Ishikawa (cell line): ENCODE data around the gene DBN1.

Experiments used
- CEBPB ChIP-seq: IDR thresholded peaks from 2 replicates; pipeline ENCODE4 v1.6.1; 2012
- CREB1 ChIP-seq: IDR thresholded peaks from 2 replicates; pipeline ENCODE4 v1.6.1; 2012; ENCODE audit warnings: low read depth
- EGR1 ChIP-seq: IDR thresholded peaks from 2 replicates; pipeline ENCODE4 v1.6.1; 2012
- EP300 ChIP-seq: IDR thresholded peaks from 2 replicates; pipeline ENCODE4 v1.6.1; 2012; ENCODE audit warnings: borderline replicate concordance
- FOXM1 ChIP-seq: IDR thresholded peaks from 2 replicates; pipeline ENCODE4 v1.6.1; 2012; ENCODE audit warnings: low read depth, borderline replicate concordance
- MAX ChIP-seq: IDR thresholded peaks from 2 replicates; pipeline ENCODE4 v1.6.1; 2012
- NFIC ChIP-seq: IDR thresholded peaks from 2 replicates; pipeline ENCODE4 v1.6.1; 2012
- RAD21 ChIP-seq: IDR thresholded peaks from 2 replicates; pipeline ENCODE4 v1.6.1; 2012; ENCODE audit warnings: low read depth
- REST ChIP-seq: IDR thresholded peaks from 2 replicates; pipeline ENCODE4 v1.6.1; 2012; ENCODE audit warnings: low read depth, mild to moderate bottlenecking
- TAF1 ChIP-seq: IDR thresholded peaks from 2 replicates; pipeline ENCODE4 v1.6.1; 2012; ENCODE audit warnings: low read depth, mild to moderate bottlenecking
- TCF12 ChIP-seq: IDR thresholded peaks from 2 replicates; pipeline ENCODE4 v1.6.1; 2012; ENCODE audit warnings: low read depth
- TEAD4 ChIP-seq: IDR thresholded peaks from 2 replicates; pipeline ENCODE4 v1.6.1; 2012
- YY1 ChIP-seq: IDR thresholded peaks from 2 replicates; pipeline ENCODE4 v1.6.1; 2012; ENCODE audit warnings: low read depth
- ZBTB7A ChIP-seq: IDR thresholded peaks from 2 replicates; pipeline ENCODE4 v1.6.1; 2012; ENCODE audit warnings: low read depth
- TF ChIP-seq, protein P1 (sequence below): IDR thresholded peaks from 2 replicates; pipeline ENCODE4 v1.6.1; 2012

Gene DBN1

DNA sequence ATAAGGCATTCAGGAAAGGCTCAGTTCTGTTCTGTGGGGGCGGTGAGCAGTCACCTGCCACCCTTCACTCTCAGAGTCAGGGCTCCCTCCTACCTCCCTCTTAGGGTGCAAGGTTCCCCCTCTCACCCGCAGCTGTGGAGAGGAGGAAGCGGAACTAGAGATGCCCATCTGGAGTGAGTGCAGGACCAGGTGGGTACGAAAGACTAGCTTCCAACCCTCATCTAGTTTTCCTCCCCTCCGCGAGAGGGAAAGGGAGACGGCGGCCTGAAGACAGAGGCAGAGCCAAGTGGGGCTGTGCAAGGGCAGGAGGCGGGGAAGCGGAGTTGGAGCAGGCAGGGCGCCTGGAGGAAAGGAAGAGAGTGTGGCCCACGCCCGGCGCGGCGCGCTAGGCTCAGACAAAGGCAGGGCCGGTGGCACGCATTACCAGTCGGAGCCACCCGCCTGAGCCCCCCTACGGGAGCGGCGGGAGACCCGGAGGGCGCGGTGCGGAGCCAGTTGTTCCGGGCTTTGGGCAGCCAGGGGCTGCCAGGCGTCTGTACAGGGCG, 19.5 kb downstream of the DBN1 start:
- no peak for TF ChIP-seq MAX
- no peak for TF ChIP-seq NFIC
- TF ChIP-seq REST = no peak
- TF ChIP-seq CREB1 = no peak
- no peak for TF ChIP-seq CEBPB
- no peak for TF ChIP-seq RAD21
- TF ChIP-seq EGR1 = no peak
- no peak for TF ChIP-seq TEAD4
- no peak for TF ChIP-seq YY1
- TF ChIP-seq FOXM1 = no peak
- TF ChIP-seq EP300 = no peak
- TF ChIP-seq TCF12 = no peak
- no peak for TF ChIP-seq ZBTB7A
- TF ChIP-seq, protein P1, sequence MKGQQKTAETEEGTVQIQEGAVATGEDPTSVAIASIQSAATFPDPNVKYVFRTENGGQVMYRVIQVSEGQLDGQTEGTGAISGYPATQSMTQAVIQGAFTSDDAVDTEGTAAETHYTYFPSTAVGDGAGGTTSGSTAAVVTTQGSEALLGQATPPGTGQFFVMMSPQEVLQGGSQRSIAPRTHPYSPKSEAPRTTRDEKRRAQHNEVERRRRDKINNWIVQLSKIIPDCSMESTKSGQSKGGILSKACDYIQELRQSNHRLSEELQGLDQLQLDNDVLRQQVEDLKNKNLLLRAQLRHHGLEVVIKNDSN = no peak
- TF ChIP-seq TAF1 = no peak

GRCh38 chr5:177452688-177453638, 20.5 kb downstream of the DBN1 start:
- TF ChIP-seq MAX (no peak), TCF12 (no peak), TAF1 (no peak), TEAD4 (no peak), RAD21 (no peak), CREB1 (no peak), ZBTB7A (no peak), CEBPB (no peak), EP300 (no peak), YY1 (no peak), REST (no peak), EGR1 (no peak), NFIC (no peak), FOXM1 (no peak)
- TF ChIP-seq, protein P1 = no peak

DNA sequence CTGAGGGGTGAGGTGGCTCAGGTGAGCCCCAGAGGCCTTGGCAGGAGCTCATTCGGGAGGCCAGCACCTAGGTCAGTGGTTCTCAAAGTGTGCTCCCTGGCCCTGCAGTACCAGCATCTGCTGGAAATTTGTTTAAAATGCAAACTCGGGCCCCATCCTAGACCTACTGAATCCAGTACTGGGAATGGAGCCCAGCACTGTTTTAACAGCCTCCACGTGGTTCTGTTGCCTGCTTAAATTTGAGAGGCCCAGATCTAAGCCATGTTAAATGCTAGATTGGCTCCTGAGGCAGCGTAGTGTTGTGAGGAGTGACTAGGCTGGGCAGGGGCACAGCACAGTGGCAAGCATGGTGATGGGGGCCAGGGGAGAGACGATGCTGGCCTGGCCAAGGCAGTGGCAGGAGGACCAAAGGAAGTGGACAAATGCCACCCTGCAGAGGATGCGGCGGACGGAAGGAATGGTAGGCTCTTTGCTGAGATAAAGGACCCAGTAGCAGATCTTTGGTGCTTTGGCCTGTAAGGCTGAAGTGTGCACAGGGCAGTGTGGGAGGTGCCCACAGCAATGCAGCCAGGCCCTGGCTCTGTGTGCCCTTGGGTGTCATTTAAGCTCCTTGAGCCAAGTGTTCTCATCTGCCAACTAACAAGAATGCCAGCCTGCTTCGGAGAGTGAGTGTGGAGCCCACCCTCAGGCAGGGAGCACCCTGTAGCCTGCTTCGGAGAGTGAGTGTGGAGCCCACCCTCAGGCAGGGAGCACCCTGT, 22.6 kb downstream of the DBN1 start:
- TF ChIP-seq YY1 (no peak), RAD21 (no peak), EGR1 (no peak), REST (no peak), NFIC (no peak), EP300 (no peak), ZBTB7A (no peak), CREB1 (no peak), FOXM1 (no peak), TCF12 (no peak), TAF1 (no peak)
